K562 (cell line): ENCODE data around the gene CPNE6. TPM values are rescaled to one million over a fixed set of nuclear protein-coding genes. Genes with fewer than 3 reads are reported as not detected.

Source experiments
- FIP1L1 ChIP-seq: fragments of 200-400 bp; formaldehyde crosslinking; IDR thresholded peaks from 2 replicates; pipeline ENCODE4 v1.6.1; 2018; ENCODE audit warnings: mild to moderate bottlenecking, low read depth, low read length; ENCODE audit not compliant: poor library complexity, severe bottlenecking
- FOS ChIP-seq: IDR thresholded peaks from 3 replicates; pipeline ENCODE4 v1.6.1; 2011; ENCODE audit not compliant: insufficient read length; ENCODE audit errors: extremely low read depth
- FOXJ2 ChIP-seq: fragments of 200-800 bp; sonication (Bioruptor generic); IDR thresholded peaks from 2 replicates; pipeline ENCODE4 v1.6.1; 2016; ENCODE audit warnings: missing genetic modification characterization, missing compliant biosample characterization
- HDAC3 ChIP-seq: fragments of 450-650 bp; IDR thresholded peaks from 2 replicates; pipeline ENCODE4 v1.6.1; 2018; ENCODE audit warnings: borderline replicate concordance, mild to moderate bottlenecking, moderate library complexity; ENCODE audit not compliant: partially characterized antibody
- MAX ChIP-seq: sonication (generic); formaldehyde crosslinking; IDR thresholded peaks from 2 replicates; pipeline ENCODE4 v1.9.0; 2022; ENCODE audit warnings: mild to moderate bottlenecking, missing genetic modification reagents
- SRF ChIP-seq, 2 experiments: fragments of 250-450, 450-650 bp in 1 of 2; sonication (Bioruptor Pico) in 1 of 2; sonication (generic) in 1 of 2; formaldehyde crosslinking; IDR thresholded peaks; 2 replicates each; pipeline versions ENCODE4 v1.5.0 to v1.5.1; 2020 to 2022; ENCODE audit warnings: mild to moderate bottlenecking in 1 of 2, missing genetic modification reagents in 1 of 2
- ZC3H11A ChIP-seq: IDR thresholded peaks from 2 replicates; pipeline ENCODE4 v1.6.1; 2012; ENCODE audit warnings: low read depth, low read length, improper control_type of control experiment
- ZNF444 ChIP-seq: fragments of 250-450 bp; sonication (Bioruptor Pico); IDR thresholded peaks from 2 replicates; pipeline ENCODE4 v1.4.0; 2020; ENCODE audit warnings: mild to moderate bottlenecking, moderate library complexity
- polyA plus RNA-seq, 8 experiments: library from polyadenylated mRNA; depleted of rRNA in 4 of 8; stranded (reverse) in 5 of 8; unstranded in 3 of 8; fragments of >200 nt; fragmentation: Nextera tagmentation in 2 of 8; fragmentation: Illumina TruSeq in 1 of 8; extraction: Ambion mirVana in 2 of 8; extraction: Trizol in 1 of 8; gene quantifications; 2 replicates each; pipeline versions ENCODE4 v1.2.1 to v1.2.3, GENCODE V29; 2011 to 2014; ENCODE audit warnings: inconsistent platforms in 1 of 8, missing spikeins in 1 of 8
- total RNA-seq, 7 experiments: library from RNA; depleted of rRNA in 6 of 7; stranded (reverse); fragments of >200 nt in 6 of 7; fragmentation: Illumina TruSeq in 2 of 7; extraction: Trizol in 2 of 7; gene quantifications; 2 replicates each; pipeline versions ENCODE4 v1.2.1 to v1.2.3, GENCODE V29; 2011 to 2021; ENCODE audit warnings: low replicate concordance in 1 of 7
- TF ChIP-seq, protein P1 (sequence below): fragments of 450-650 bp; IDR thresholded peaks from 2 replicates; pipeline ENCODE4 v1.6.1; 2016; ENCODE audit warnings: borderline replicate concordance

Gene CPNE6
- total and polyA plus RNA-seq, 9 of the 15 experiments (the other 6 are each of a cell fraction or from before 2014, with no cell fraction given): not detected

GRCh38 chr14:24114532-24115421, 43.4 kb downstream of the CPNE6 start, which contains the start of the genes DCAF11 and NRL (continued):
- TF ChIP-seq MAX (CRISPR knock-in tag) (peak; percentile 97), FOS (peak; percentile 96), ZC3H11A (no peak), ZNF444 (CRISPR knock-in tag) (no peak), FOXJ2 (no peak), SRF (CRISPR knock-in tag; IDR thresholded peaks at IDR 0.05) (peak in 1 of 2 experiments; percentile 41; a peak in 1 of 4 replicates), FIP1L1 (no peak), HDAC3 (peak; percentile 84)
- TF ChIP-seq, protein P1, sequence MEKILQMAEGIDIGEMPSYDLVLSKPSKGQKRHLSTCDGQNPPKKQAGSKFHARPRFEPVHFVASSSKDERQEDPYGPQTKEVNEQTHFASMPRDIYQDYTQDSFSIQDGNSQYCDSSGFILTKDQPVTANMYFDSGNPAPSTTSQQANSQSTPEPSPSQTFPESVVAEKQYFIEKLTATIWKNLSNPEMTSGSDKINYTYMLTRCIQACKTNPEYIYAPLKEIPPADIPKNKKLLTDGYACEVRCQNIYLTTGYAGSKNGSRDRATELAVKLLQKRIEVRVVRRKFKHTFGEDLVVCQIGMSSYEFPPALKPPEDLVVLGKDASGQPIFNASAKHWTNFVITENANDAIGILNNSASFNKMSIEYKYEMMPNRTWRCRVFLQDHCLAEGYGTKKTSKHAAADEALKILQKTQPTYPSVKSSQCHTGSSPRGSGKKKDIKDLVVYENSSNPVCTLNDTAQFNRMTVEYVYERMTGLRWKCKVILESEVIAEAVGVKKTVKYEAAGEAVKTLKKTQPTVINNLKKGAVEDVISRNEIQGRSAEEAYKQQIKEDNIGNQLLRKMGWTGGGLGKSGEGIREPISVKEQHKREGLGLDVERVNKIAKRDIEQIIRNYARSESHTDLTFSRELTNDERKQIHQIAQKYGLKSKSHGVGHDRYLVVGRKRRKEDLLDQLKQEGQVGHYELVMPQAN: peak; percentile 97
